ENCODE measurements around the gene SLC25A42. TPM values are rescaled to one million over a fixed set of nuclear protein-coding genes. Genes with fewer than 3 reads are reported as not detected.

Gene SLC25A42
- total and polyA plus RNA-seq, 2 donors (not counting 3 experiments of a cell fraction or from before 2014, with no cell fraction given), result 6.2 to 6.3 TPM

GRCh38 chr19:19103167-19103566, 39.4 kb downstream of the SLC25A42 start:
- intact Hi-C loops (cut with micrococcal nuclease), result no loop called here
- Histone ChIP-seq H3K4me2 (ENCODE audit: insufficient read depth, low read length) (no peak overlapping the region), H3K9ac (replicated peaks; ENCODE audit: extremely low read depth, insufficient read depth, low read length) (no peak overlapping the region), H3K79me2 (ENCODE audit: control insufficient read depth, insufficient read depth, low read length) (no peaks in the 10 kb centered on the region), H3K27ac (ENCODE audit: insufficient read depth, low read depth, low read length) (no peak overlapping the region), H4K20me1 (replicated peaks; ENCODE audit: control insufficient read depth, extremely low read depth, insufficient read depth, low read length) (no peaks in the 10 kb centered on the region), H3K9me3 (replicated peaks; ENCODE audit: control insufficient read depth, insufficient read depth, low read length) (no peaks in the 10 kb centered on the region), H3K9me1 (replicated peaks; ENCODE audit: control insufficient read depth, extremely low read depth, insufficient read depth, low read length) (no peaks in the 10 kb centered on the region), H3K36me3 (ENCODE audit: control insufficient read depth in 2 of 2, extremely low read depth in 1 of 2, insufficient read depth in 2 of 2, low read length in 2 of 2) (no peaks in the 10 kb centered on the region), H2AFZ (ENCODE audit: low read depth, low read length) (no peak overlapping the region), H3K27me3 (ENCODE audit: control insufficient read depth in 2 of 2, insufficient read depth in 2 of 2, low read length in 2 of 2) (no peaks in the 10 kb centered on the region), H3K4me1 (ENCODE audit: control insufficient read depth, extremely low read depth, insufficient read depth, low read length) (no peaks in the 10 kb centered on the region), H3K4me3 (replicated peaks in 1 of 3; ENCODE audit: insufficient read depth in 1 of 3, low read depth in 1 of 3, low read length in 3 of 3) (no peak overlapping the region)
- POLR2A ChIA-PET, result no interaction called here
- dilution Hi-C loops (cut with MboI; ENCODE audit: extremely low pct_ligation_motif_present, low sequenced_read_pairs), result no loop called here
- no peak for TF ChIP-seq FOS (IDR thresholded peaks at IDR 0.05; ENCODE audit: borderline replicate concordance, insufficient read depth, low read length)
- no peak for DNase-seq (ENCODE audit: low read depth, low spot score)
- CTCF ChIA-PET, result interaction anchor here (1.0 kb wide), 1 partner anchor 13 kb away, joined by 3 read pairs; no protein-coding TSS in a partner anchor
- FAIRE-seq, result no peak
- no TSS peak for BruUV-seq (replicated peaks)

DNA sequence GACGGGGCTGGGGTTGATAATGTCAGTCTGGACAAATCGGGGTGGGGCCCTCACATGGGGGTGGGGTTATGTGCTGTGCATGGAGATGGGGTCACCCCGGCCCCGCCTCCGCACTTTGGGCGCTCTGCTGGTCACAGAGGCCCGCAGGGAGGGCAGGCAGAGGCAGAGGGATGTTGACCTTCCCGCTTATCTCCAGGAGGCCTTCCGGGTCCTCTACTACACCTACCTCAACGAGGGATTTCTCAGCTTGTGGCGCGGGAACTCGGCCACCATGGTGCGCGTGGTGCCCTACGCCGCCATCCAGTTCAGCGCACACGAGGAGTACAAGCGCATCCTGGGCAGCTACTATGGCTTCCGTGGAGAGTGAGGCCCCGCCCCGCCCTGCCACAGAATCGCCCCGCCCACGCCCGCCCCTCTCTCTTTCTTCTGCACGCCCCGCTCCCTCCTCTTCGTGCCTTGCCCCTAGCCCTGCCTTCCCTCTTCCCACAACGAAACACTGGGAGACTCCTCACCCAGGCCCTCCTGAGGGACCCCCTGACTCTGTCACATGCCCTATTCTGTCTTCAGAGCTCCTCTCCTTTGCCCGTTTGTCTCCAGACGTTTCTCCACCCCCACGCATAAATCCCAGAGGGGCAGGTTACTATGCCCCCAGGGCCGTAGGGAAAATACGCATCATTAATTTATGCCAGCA, 41.7 kb downstream of the SLC25A42 start:
- H3K4me3 ChIP-seq (replicated peaks in 1 of 3; ENCODE audit: insufficient read depth in 1 of 3, low read depth in 1 of 3, low read length in 3 of 3), result peak overlapping the region; percentile 34 to 52 (median 42)
- H3K27ac ChIP-seq (ENCODE audit: insufficient read depth, low read depth, low read length), result no peak overlapping the region
- H3K9ac ChIP-seq (replicated peaks; ENCODE audit: extremely low read depth, insufficient read depth, low read length), result peak overlapping the region; percentile 17
- H3K79me2 ChIP-seq (ENCODE audit: control insufficient read depth, insufficient read depth, low read length), result no peaks in the 10 kb centered on the region
- TF ChIP-seq JUN (IDR thresholded peaks at IDR 0.05; ENCODE audit: borderline replicate concordance, insufficient read depth, insufficient read length, low read depth) (no peak), MYC (IDR thresholded peaks at IDR 0.05; ENCODE audit: low read depth, low read length) (no peak), EZH2 (IDR thresholded peaks at IDR 0.05; ENCODE audit: borderline replicate concordance, low read depth, low read length, severe bottlenecking) (no peak), POLR2AphosphoS5 (IDR thresholded peaks at IDR 0.05; ENCODE audit: insufficient read depth, low read depth, low read length) (peak; percentile 29), MAX (IDR thresholded peaks at IDR 0.05; ENCODE audit: insufficient read depth, insufficient read length) (no peak), FOS (IDR thresholded peaks at IDR 0.05; ENCODE audit: borderline replicate concordance, insufficient read depth, low read length) (no peak), POLR2A (IDR thresholded peaks at IDR 0.05; ENCODE audit: low read depth, low read length) (peak; percentile 29)
- TF ChIP-seq, protein P1, sequence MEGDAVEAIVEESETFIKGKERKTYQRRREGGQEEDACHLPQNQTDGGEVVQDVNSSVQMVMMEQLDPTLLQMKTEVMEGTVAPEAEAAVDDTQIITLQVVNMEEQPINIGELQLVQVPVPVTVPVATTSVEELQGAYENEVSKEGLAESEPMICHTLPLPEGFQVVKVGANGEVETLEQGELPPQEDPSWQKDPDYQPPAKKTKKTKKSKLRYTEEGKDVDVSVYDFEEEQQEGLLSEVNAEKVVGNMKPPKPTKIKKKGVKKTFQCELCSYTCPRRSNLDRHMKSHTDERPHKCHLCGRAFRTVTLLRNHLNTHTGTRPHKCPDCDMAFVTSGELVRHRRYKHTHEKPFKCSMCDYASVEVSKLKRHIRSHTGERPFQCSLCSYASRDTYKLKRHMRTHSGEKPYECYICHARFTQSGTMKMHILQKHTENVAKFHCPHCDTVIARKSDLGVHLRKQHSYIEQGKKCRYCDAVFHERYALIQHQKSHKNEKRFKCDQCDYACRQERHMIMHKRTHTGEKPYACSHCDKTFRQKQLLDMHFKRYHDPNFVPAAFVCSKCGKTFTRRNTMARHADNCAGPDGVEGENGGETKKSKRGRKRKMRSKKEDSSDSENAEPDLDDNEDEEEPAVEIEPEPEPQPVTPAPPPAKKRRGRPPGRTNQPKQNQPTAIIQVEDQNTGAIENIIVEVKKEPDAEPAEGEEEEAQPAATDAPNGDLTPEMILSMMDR (IDR thresholded peaks at IDR 0.05; ENCODE audit: extremely low read depth in 1 of 2, insufficient read depth in 1 of 2, low read depth in 1 of 2, low read length in 2 of 2), result no peak
- intact Hi-C loops (cut with micrococcal nuclease) (loop anchor here (5.0 kb wide), 1 partner anchor 43 kb away; the partner anchor contains the start of gene SLC25A42), dilution Hi-C loops (cut with MboI; ENCODE audit: extremely low pct_ligation_motif_present, low sequenced_read_pairs) (no loop called here)
- no peaks in the 10 kb centered on the region for H3K36me3 ChIP-seq (ENCODE audit: control insufficient read depth in 2 of 2, extremely low read depth in 1 of 2, insufficient read depth in 2 of 2, low read length in 2 of 2)
- no TSS peak for BruUV-seq (replicated peaks)
- peak overlapping the region; percentile 81 for H3K4me2 ChIP-seq (ENCODE audit: insufficient read depth, low read length)
- H3K9me3 ChIP-seq (replicated peaks; ENCODE audit: control insufficient read depth, insufficient read depth, low read length), result no peaks in the 10 kb centered on the region
- H4K20me1 ChIP-seq (replicated peaks; ENCODE audit: control insufficient read depth, extremely low read depth, insufficient read depth, low read length), result no peaks in the 10 kb centered on the region
- no peaks in the 10 kb centered on the region for H3K9me1 ChIP-seq (replicated peaks; ENCODE audit: control insufficient read depth, extremely low read depth, insufficient read depth, low read length)
- CTCF ChIA-PET, result interaction anchor here (0.8 to 2.0 kb wide), 6 partner anchors 10 to 69 kb away, joined by 3 to 5 read pairs (median 4); no protein-coding TSS in a partner anchor
- DNase-seq (ENCODE audit: low read depth, low spot score) (peak; percentile 49), FAIRE-seq (peak; percentile 49)
- H3K4me1 ChIP-seq (ENCODE audit: control insufficient read depth, extremely low read depth, insufficient read depth, low read length), result no peaks in the 10 kb centered on the region
- POLR2A ChIA-PET, result interaction anchor here (0.6 to 0.7 kb wide), 2 partner anchors 65 to 1172 kb away, joined by 3 to 6 read pairs; no protein-coding TSS in a partner anchor
- no peaks in the 10 kb centered on the region for H3K27me3 ChIP-seq (ENCODE audit: control insufficient read depth in 2 of 2, insufficient read depth in 2 of 2, low read length in 2 of 2)
- peak overlapping the region; percentile 98 for H2AFZ ChIP-seq (ENCODE audit: low read depth, low read length)
